PC-3 (cell line): ENCODE data around the gene CAMK2A. TPM values are rescaled to one million over a fixed set of nuclear protein-coding genes. Genes with fewer than 3 reads are reported as not detected.

Experiments
- ATAC-seq: fragments of 200-7000 bp; cut with Tn5 transposase; 2 replicates; pipeline ENCODE4 v1.9.1; 2020; ENCODE audit warnings: mild to moderate bottlenecking, moderate library complexity
- BruUV-seq: library from RNA; stranded (reverse); fragments of 400-500 nt; replicated peaks from 2 replicates; lab custom pipeline; 2021; lab: Mats Ljungman, UMichigan
- CTCF ChIA-PET: fragments of 300-600 bp; sonication (Branson Sonifier 250); formaldehyde crosslinking; loops from one replicate; lab custom pipeline; 2022; ENCODE audit warnings: antibody characterized with exemption; lab: Charles Lee
- POLR2A ChIA-PET: fragments of 300-600 bp; sonication (Branson Sonifier 250); formaldehyde crosslinking; loops from one replicate; lab custom pipeline; 2022; ENCODE audit warnings: antibody characterized with exemption; ENCODE audit not compliant: unreplicated experiment; lab: Charles Lee
- DNase-seq: peaks from one replicate; pipeline ENCODE4 v3.0.0-alpha.2; 2015
- H2AFZ ChIP-seq: fragments of 300-600 bp; sonication (generic); 2 replicates; pipeline ENCODE4 v1.6.0; 2016; ENCODE audit warnings: antibody characterized with exemption, low read length
- H3F3A ChIP-seq: fragments of 300-600 bp; sonication (generic); one replicate; pipeline ENCODE4 v1.6.0; 2017; ENCODE audit warnings: antibody characterized with exemption, low read length, control low read depth, mild to moderate bottlenecking; ENCODE audit not compliant: unreplicated experiment
- H3K27ac ChIP-seq: fragments of 300-600 bp; sonication (generic); 2 replicates; pipeline ENCODE4 v1.5.1; 2016; ENCODE audit warnings: mild to moderate bottlenecking, low read length
- H3K27me3 ChIP-seq: fragments of 300-600 bp; sonication (generic); 2 replicates; pipeline ENCODE4 v1.6.1; 2016; ENCODE audit warnings: low read length, mixed read lengths
- H3K36me3 ChIP-seq: fragments of 300-600 bp; sonication (generic); 2 replicates; pipeline ENCODE4 v1.6.1; 2016; ENCODE audit warnings: low read depth, mixed run types, low read length, mixed read lengths
- H3K4me1 ChIP-seq: fragments of 300-600 bp; sonication (generic); 2 replicates; pipeline ENCODE4 v1.5.1; 2016; ENCODE audit warnings: low read length; ENCODE audit not compliant: insufficient read depth
- H3K4me2 ChIP-seq: fragments of 300-600 bp; sonication (generic); 2 replicates; pipeline ENCODE4 v1.6.0; 2016; ENCODE audit warnings: low read length
- H3K4me3 ChIP-seq: fragments of 300-600 bp; sonication (generic); 2 replicates; pipeline ENCODE4 v1.5.1; 2016; ENCODE audit warnings: mild to moderate bottlenecking, low read length, mixed read lengths
- H3K79me2 ChIP-seq: fragments of 300-600 bp; sonication (generic); 2 replicates; pipeline ENCODE4 v1.6.1; 2017; ENCODE audit warnings: low read length, mixed read lengths
- H3K9ac ChIP-seq: fragments of 300-600 bp; sonication (generic); 2 replicates; pipeline ENCODE4 v1.6.0; 2016; ENCODE audit warnings: mild to moderate bottlenecking, low read length
- H3K9me2 ChIP-seq: fragments of 300-600 bp; sonication (generic); replicated peaks from 2 replicates; pipeline ENCODE4 v1.6.1; 2016; ENCODE audit warnings: mixed run types, low read length, mixed read lengths
- H3K9me3 ChIP-seq: fragments of 300-600 bp; sonication (generic); 2 replicates; pipeline ENCODE4 v1.6.1; 2016; ENCODE audit warnings: low read length, mixed read lengths
- H4K20me1 ChIP-seq: fragments of 300-600 bp; sonication (generic); 2 replicates; pipeline ENCODE4 v1.6.1; 2016; ENCODE audit warnings: low read length, mixed read lengths
- CTCF ChIP-seq: fragments of 300-600 bp; sonication (generic); conservative IDR thresholded peaks from 2 replicates; pipeline ENCODE4 v1.5.1; 2017; ENCODE audit warnings: antibody characterized with exemption, low read depth, mild to moderate bottlenecking, low read length
- EZH2 ChIP-seq: fragments of 300-600 bp; sonication (generic); IDR thresholded peaks from one replicate; pipeline ENCODE4 v1.6.1; 2017; ENCODE audit warnings: antibody characterized with exemption, mild to moderate bottlenecking, low read length; ENCODE audit not compliant: unreplicated experiment
- EZH2phosphoT487 ChIP-seq: fragments of 300-600 bp; sonication (generic); IDR thresholded peaks from 2 replicates; pipeline ENCODE4 v1.6.1; 2018; ENCODE audit warnings: mild to moderate bottlenecking, antibody characterized with exemption, low read length, borderline replicate concordance
- intact Hi-C: fragments of 100-400 bp; cut with micrococcal nuclease; formaldehyde crosslinking; loops from 2 replicates; pipeline ENCODE4 v1.9.0; 2023
- total RNA-seq: library from RNA; depleted of rRNA; stranded (reverse); fragments of >200 nt; gene quantifications from 2 replicates; pipeline ENCODE4 v1.2.3, GENCODE V29; 2014

CAMK2A gene
- total RNA-seq, 1 experiment from 2014 or later: 0.15 TPM

- Histone ChIP-seq H3K4me2 (no peak overlapping the region), H3F3A (no peaks in the 10 kb centered on the region), H3K9me2 (no peaks in the 10 kb centered on the region), H3K9ac (no peak overlapping the region), H3K27ac (no peak overlapping the region), H3K79me2 (no peaks in the 10 kb centered on the region), H3K9me3 (no peaks in the 10 kb centered on the region), H4K20me1 (no peaks in the 10 kb centered on the region), H2AFZ (no peak overlapping the region), H3K27me3 (no peaks in the 10 kb centered on the region), H3K4me3 (no peak overlapping the region), H3K4me1 (no peaks in the 10 kb centered on the region), H3K36me3 (no peaks in the 10 kb centered on the region)
- ChIA-PET CTCF (no interaction called here), POLR2A (no interaction called here)
- BruUV-seq: no TSS peak
- DNase-seq (no peak), ATAC-seq (no peak)
- no peak for TF ChIP-seq EZH2
- TF ChIP-seq CTCF: no peak
- TF ChIP-seq EZH2phosphoT487: no peak
- intact Hi-C loops: no loop called here
Measured at GRCh38 chr5:150222906-150223305, 66.7 kb downstream of the CAMK2A start.

GRCh38 chr5:150221471-150221870 lies 68.1 kb downstream of the CAMK2A start:
- DNase-seq: no peak
- H3K9me3 ChIP-seq: no peaks in the 10 kb centered on the region
- no peak overlapping the region for H3K4me3 ChIP-seq
- no peaks in the 10 kb centered on the region for H4K20me1 ChIP-seq
- intact Hi-C loops: no loop called here
- no peaks in the 10 kb centered on the region for H3K27me3 ChIP-seq
- no TSS peak for BruUV-seq
- no peak overlapping the region for H3K4me2 ChIP-seq
- H2AFZ ChIP-seq: no peak overlapping the region
- no peak for ATAC-seq
- no peaks in the 10 kb centered on the region for H3K79me2 ChIP-seq
- ChIA-PET POLR2A (no interaction called here), CTCF (no interaction called here)
- TF ChIP-seq EZH2phosphoT487 (no peak), EZH2 (no peak), CTCF (no peak)
- H3K9ac ChIP-seq: no peak overlapping the region
- H3K36me3 ChIP-seq: no peaks in the 10 kb centered on the region
- H3F3A ChIP-seq: no peaks in the 10 kb centered on the region
- no peak overlapping the region for H3K27ac ChIP-seq
- H3K9me2 ChIP-seq: no peaks in the 10 kb centered on the region
- H3K4me1 ChIP-seq: no peaks in the 10 kb centered on the region

- TF ChIP-seq CTCF (no peak), EZH2phosphoT487 (no peak), EZH2 (no peak)
- Histone ChIP-seq H3K4me2 (no peak overlapping the region), H3K4me3 (no peak overlapping the region), H3K27me3 (no peaks in the 10 kb centered on the region), H3K9ac (no peak overlapping the region), H2AFZ (no peak overlapping the region), H3K9me3 (no peaks in the 10 kb centered on the region), H3K36me3 (no peaks in the 10 kb centered on the region), H3K9me2 (no peaks in the 10 kb centered on the region), H3K27ac (no peak overlapping the region), H3K79me2 (no peaks in the 10 kb centered on the region), H3K4me1 (peaks cover 8% of the 10 kb centered on the region; the same call in 1 of the 2 replicates), H4K20me1 (no peaks in the 10 kb centered on the region), H3F3A (no peaks in the 10 kb centered on the region)
- intact Hi-C loops: loop anchor here (5.0 kb wide), 1 partner anchor 218 kb away; the partner anchor contains the start of genes HMGXB3 and TIGD6
- CTCF ChIA-PET: no interaction called here
- no peak for ATAC-seq
- DNase-seq: no peak
- no TSS peak for BruUV-seq
- POLR2A ChIA-PET: no interaction called here
Measured at GRCh38 chr5:150219861-150220260, 69.7 kb downstream of the CAMK2A start.
